Hepatocyte (in vitro differentiated cells): ENCODE results near the gene PLPP4.

ENCODE experiments used
- EZH2 ChIP-seq: fragments of 200-600 bp; sonication (generic); IDR thresholded peaks from 2 replicates; pipeline ENCODE4 v1.6.1; 2016; ENCODE audit warnings: antibody characterized with exemption, mild to moderate bottlenecking, borderline replicate concordance
- TF ChIP-seq, protein P1 (sequence below): fragments of 200-600 bp; sonication (generic); IDR thresholded peaks from 2 replicates; pipeline ENCODE4 v1.5.1; 2016; ENCODE audit warnings: antibody characterized with exemption, mild to moderate bottlenecking; ENCODE audit not compliant: poor library complexity

DNA sequence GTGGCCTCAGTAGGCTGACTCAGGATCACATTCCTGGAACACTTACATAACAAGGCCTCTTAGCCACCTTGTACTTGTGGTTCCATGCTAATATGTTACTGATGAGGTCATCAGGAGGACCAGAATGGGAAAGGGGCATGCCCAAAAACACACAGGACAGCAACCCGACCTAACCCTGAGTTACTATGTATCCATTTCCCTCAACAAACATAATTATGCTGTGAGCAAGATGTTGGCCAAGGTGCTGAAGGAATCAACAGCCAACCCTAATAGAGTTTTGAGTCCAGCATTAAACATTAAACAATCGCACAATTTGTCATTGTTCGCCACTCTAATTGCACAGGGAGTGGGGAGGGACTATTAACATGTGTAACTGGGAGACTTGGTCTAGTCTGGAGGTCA is 129.4 kb downstream of the PLPP4 start:
- TF ChIP-seq, protein P1, sequence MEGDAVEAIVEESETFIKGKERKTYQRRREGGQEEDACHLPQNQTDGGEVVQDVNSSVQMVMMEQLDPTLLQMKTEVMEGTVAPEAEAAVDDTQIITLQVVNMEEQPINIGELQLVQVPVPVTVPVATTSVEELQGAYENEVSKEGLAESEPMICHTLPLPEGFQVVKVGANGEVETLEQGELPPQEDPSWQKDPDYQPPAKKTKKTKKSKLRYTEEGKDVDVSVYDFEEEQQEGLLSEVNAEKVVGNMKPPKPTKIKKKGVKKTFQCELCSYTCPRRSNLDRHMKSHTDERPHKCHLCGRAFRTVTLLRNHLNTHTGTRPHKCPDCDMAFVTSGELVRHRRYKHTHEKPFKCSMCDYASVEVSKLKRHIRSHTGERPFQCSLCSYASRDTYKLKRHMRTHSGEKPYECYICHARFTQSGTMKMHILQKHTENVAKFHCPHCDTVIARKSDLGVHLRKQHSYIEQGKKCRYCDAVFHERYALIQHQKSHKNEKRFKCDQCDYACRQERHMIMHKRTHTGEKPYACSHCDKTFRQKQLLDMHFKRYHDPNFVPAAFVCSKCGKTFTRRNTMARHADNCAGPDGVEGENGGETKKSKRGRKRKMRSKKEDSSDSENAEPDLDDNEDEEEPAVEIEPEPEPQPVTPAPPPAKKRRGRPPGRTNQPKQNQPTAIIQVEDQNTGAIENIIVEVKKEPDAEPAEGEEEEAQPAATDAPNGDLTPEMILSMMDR = no peak
- TF ChIP-seq EZH2 = no peak
